GM12878 (cell line): ENCODE measurements around the gene PCDHB13.
"Not testable (repeated sequence)": the region's sequence is repeated elsewhere in the genome, so short reads cannot be mapped to it uniquely, and the experiment has no call there.

ENCODE experiments used
- CHD2 ChIP-seq: IDR thresholded peaks from 2 replicates; pipeline ENCODE4 v1.6.1; 2011; ENCODE audit warnings: low read depth, low read length, improper control_type of control experiment, borderline replicate concordance
- MTA3 ChIP-seq: IDR thresholded peaks from 2 replicates; pipeline ENCODE4 v1.6.1; 2012; ENCODE audit warnings: low read length, inconsistent platforms, borderline replicate concordance
- PRDM15 ChIP-seq: fragments of 450-650 bp; formaldehyde crosslinking; IDR thresholded peaks from 2 replicates; pipeline ENCODE4 v1.4.0; 2020; ENCODE audit warnings: mild to moderate bottlenecking, moderate library complexity
- RCOR1 ChIP-seq: conservative IDR thresholded peaks from 2 replicates; pipeline ENCODE4 v1.6.1; 2012; ENCODE audit warnings: low read depth, low read length, improper control_type of control experiment
- YBX1 ChIP-seq: fragments of 450-650 bp; IDR thresholded peaks from 2 replicates; pipeline ENCODE4 v1.6.1; 2016; ENCODE audit warnings: antibody characterized with exemption
- TF ChIP-seq, protein P1 (sequence below): IDR thresholded peaks from 2 replicates; pipeline ENCODE4 v1.6.1; 2012; ENCODE audit warnings: low read length, inconsistent platforms
- TF ChIP-seq, protein P2 (sequence below): fragments of 450-650 bp; IDR thresholded peaks from 2 replicates; pipeline ENCODE4 v1.6.1; 2017; ENCODE audit warnings: antibody characterized with exemption, mild to moderate bottlenecking, moderate library complexity

DNA sequence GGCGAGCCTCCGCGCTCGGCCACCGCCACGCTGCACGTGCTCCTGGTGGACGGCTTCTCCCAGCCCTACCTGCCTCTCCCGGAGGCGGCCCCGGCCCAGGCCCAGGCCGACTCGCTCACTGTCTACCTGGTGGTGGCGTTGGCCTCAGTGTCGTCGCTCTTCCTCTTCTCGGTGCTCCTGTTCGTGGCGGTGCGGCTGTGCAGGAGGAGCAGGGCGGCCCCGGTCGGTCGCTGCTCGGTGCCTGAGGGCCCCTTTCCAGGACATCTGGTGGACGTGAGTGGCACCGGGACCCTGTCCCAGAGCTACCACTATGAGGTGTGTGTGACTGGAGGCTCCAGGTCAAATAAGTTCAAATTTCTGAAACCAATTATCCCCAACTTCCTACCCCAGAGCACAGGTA lies 2.9 kb upstream of the PCDHB13 start:
- TF ChIP-seq PRDM15 (CRISPR knock-in tag); CHD2; MTA3; RCOR1; YBX1: not testable (repeated sequence)
- TF ChIP-seq, protein P1, sequence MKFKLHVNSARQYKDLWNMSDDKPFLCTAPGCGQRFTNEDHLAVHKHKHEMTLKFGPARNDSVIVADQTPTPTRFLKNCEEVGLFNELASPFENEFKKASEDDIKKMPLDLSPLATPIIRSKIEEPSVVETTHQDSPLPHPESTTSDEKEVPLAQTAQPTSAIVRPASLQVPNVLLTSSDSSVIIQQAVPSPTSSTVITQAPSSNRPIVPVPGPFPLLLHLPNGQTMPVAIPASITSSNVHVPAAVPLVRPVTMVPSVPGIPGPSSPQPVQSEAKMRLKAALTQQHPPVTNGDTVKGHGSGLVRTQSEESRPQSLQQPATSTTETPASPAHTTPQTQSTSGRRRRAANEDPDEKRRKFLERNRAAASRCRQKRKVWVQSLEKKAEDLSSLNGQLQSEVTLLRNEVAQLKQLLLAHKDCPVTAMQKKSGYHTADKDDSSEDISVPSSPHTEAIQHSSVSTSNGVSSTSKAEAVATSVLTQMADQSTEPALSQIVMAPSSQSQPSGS, result not testable (repeated sequence)
- TF ChIP-seq, protein P2, sequence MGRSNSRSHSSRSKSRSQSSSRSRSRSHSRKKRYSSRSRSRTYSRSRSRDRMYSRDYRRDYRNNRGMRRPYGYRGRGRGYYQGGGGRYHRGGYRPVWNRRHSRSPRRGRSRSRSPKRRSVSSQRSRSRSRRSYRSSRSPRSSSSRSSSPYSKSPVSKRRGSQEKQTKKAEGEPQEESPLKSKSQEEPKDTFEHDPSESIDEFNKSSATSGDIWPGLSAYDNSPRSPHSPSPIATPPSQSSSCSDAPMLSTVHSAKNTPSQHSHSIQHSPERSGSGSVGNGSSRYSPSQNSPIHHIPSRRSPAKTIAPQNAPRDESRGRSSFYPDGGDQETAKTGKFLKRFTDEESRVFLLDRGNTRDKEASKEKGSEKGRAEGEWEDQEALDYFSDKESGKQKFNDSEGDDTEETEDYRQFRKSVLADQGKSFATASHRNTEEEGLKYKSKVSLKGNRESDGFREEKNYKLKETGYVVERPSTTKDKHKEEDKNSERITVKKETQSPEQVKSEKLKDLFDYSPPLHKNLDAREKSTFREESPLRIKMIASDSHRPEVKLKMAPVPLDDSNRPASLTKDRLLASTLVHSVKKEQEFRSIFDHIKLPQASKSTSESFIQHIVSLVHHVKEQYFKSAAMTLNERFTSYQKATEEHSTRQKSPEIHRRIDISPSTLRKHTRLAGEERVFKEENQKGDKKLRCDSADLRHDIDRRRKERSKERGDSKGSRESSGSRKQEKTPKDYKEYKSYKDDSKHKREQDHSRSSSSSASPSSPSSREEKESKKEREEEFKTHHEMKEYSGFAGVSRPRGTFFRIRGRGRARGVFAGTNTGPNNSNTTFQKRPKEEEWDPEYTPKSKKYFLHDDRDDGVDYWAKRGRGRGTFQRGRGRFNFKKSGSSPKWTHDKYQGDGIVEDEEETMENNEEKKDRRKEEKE, result not testable (repeated sequence)
